Thyroid gland (tissue), 4 donors: ENCODE results near the gene CSMD2.

Experiments
- POLR2A ChIP-seq, 2 donors: fragments of 450-650 bp; IDR thresholded peaks; one replicate each; pipeline ENCODE4 v1.6.1; 2017; ENCODE audit warnings: antibody characterized with exemption in 2 of 2, mild to moderate bottlenecking in 2 of 2, moderate library complexity in 1 of 2
- TF ChIP-seq, protein P1 (sequence below), 6 experiments: fragments of 200-600 bp in 3 of 6; fragments of 450-650 bp in 3 of 6; sonication (generic) in 3 of 6; IDR thresholded peaks; one replicate each; pipeline ENCODE4 v1.5.1; 2016 to 2019; ENCODE audit warnings: antibody characterized with exemption in 6 of 6, mild to moderate bottlenecking in 2 of 6, inconsistent platforms in 1 of 6, moderate library complexity in 1 of 6

DNA sequence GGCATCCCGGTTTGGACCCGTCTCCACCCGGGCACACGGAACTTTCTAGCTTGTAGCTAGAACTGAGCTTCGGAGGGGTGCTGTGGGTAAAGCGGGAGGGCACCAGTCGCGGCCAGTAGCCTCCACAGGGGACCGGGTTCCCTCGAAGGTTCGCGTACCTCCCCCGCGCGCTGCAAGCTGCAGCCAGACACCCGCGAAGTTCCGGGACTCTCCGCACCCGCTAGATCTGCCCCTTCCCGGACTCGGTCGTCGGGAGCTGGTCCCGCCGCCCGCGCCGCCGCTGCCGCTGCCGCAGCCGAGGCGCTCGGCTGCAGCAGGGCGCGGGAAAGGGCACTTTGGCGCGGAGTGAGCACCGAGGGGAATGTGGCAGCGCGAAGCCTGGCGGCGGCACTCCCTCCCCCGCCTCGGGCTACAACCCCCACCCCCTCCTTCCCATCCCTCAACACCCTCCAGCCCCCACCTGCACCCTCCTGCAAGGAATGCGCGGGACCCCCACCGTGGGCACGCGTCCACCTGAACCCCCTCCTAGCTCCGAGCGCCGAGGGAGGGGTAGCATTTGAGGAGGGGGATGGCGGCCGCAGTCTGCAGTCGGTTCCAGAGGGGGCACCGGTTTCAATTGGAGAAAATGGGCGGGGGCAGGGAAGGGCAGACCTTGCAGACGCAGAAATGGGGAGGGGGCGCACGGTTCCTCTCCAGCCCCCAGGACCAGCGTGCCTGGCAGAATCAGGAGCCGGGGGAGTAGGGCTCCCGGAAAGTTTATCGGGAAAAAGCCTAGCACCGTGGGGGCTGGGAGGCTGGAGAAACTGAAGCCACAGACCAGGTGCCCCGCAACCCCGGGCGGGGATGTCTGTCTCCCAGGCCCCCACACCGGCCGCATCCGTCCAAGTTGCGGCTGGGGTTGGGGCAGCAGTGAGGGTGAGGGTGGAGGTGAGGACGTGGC, 968 bp downstream of the CSMD2 start:
- TF ChIP-seq, protein P1, sequence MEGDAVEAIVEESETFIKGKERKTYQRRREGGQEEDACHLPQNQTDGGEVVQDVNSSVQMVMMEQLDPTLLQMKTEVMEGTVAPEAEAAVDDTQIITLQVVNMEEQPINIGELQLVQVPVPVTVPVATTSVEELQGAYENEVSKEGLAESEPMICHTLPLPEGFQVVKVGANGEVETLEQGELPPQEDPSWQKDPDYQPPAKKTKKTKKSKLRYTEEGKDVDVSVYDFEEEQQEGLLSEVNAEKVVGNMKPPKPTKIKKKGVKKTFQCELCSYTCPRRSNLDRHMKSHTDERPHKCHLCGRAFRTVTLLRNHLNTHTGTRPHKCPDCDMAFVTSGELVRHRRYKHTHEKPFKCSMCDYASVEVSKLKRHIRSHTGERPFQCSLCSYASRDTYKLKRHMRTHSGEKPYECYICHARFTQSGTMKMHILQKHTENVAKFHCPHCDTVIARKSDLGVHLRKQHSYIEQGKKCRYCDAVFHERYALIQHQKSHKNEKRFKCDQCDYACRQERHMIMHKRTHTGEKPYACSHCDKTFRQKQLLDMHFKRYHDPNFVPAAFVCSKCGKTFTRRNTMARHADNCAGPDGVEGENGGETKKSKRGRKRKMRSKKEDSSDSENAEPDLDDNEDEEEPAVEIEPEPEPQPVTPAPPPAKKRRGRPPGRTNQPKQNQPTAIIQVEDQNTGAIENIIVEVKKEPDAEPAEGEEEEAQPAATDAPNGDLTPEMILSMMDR (IDR thresholded peaks at IDR 0.05), result no peak
- no peak for TF ChIP-seq POLR2A (IDR thresholded peaks at IDR 0.05)
